Glomerular visceral epithelial cell (primary cell): ENCODE results near the gene SELENOW.

Source experiments
- DNase-seq: peaks from one replicate; pipeline ENCODE4 v3.0.0-alpha.2; 2016; ENCODE audit errors: extremely low spot score

Gene SELENOW

GRCh38 chr19:47820410-47820809 lies 41.9 kb downstream of the SELENOW start:
- no peak for DNase-seq

- DNase-seq: no peak
Observed at GRCh38 chr19:47821460-47822020, 43.0 kb downstream of the SELENOW start, which contains the start of gene CRX. Gene CRX, plus strand, starts transcription at chr19:47821937. Its CDS starts 12,507 bp downstream, at chr19:47834444.

GRCh38 chr19:47824396-47824795 lies 45.9 kb downstream of the SELENOW start:
- no peak for DNase-seq

GRCh38 chr19:47826800-47827199 lies 48.3 kb downstream of the SELENOW start:
- DNase-seq: no peak

GRCh38 chr19:47832723-47833122 lies 54.2 kb downstream of the SELENOW start:
- DNase-seq: no peak
